OCI-M1 (cell line): ENCODE data around the gene COPZ1.
"Not testable (repeated sequence)": the region's sequence is repeated elsewhere in the genome, so short reads cannot be mapped to it uniquely, and the experiment has no call there.

ENCODE experiments used
- DNase-seq: peaks from one replicate; lab custom pipeline; 2025; lab: John Stamatoyannopoulos, UW

COPZ1 gene

GRCh38 chr12:54331461-54331860, 6.5 kb downstream of the COPZ1 start:
- DNase-seq, result no peak

GRCh38 chr12:54333420-54334034, 8.6 kb downstream of the COPZ1 start:
- DNase-seq, result no peak

- peak; percentile 95 for DNase-seq
Observed at GRCh38 chr12:54337280-54337842, 12.4 kb downstream of the COPZ1 start.

GRCh38 chr12:54337854-54338650, 13.1 kb downstream of the COPZ1 start:
- DNase-seq, result peak; percentile 56

- no peak for DNase-seq
Observed at GRCh38 chr12:54338698-54339296, 13.9 kb downstream of the COPZ1 start.

- DNase-seq, result no peak
Observed at GRCh38 chr12:54340846-54341245, 15.9 kb downstream of the COPZ1 start.

- no peak for DNase-seq
Observed at GRCh38 chr12:54341378-54342300, 16.7 kb downstream of the COPZ1 start.

- no peak for DNase-seq
Observed at GRCh38 chr12:54349036-54349435, 24.1 kb downstream of the COPZ1 start.

GRCh38 chr12:54349679-54350078, 24.7 kb downstream of the COPZ1 start:
- no peak for DNase-seq

- no peak for DNase-seq
Observed at GRCh38 chr12:54350743-54351142, 25.8 kb downstream of the COPZ1 start.

GRCh38 chr12:54351341-54351740, 26.4 kb downstream of the COPZ1 start:
- DNase-seq, result no peak

GRCh38 chr12:54352022-54352531, 27.1 kb downstream of the COPZ1 start:
- DNase-seq, result no peak

GRCh38 chr12:54352891-54353874, 28.3 kb downstream of the COPZ1 start:
- DNase-seq, result peak; percentile 51

- not testable (repeated sequence) for DNase-seq
Observed at GRCh38 chr12:54354271-54354670, 29.3 kb downstream of the COPZ1 start.

- DNase-seq, result no peak
Observed at GRCh38 chr12:54355104-54355815, 30.3 kb downstream of the COPZ1 start.

- no peak for DNase-seq
Observed at GRCh38 chr12:54356228-54356627, 31.3 kb downstream of the COPZ1 start.

GRCh38 chr12:54356951-54357356, 32.0 kb downstream of the COPZ1 start:
- DNase-seq, result peak; percentile 36

GRCh38 chr12:54357506-54358190, 32.7 kb downstream of the COPZ1 start:
- DNase-seq, result no peak
